SK-N-MC (cell line): Measurements from ENCODE around the gene MYO1F.

Source experiments
- FOXP2 ChIP-seq: optimal IDR thresholded peaks from 2 replicates; pipeline ENCODE3; 2011; ENCODE audit warnings: mild to moderate bottlenecking, moderate library complexity; ENCODE audit not compliant: insufficient read depth; ENCODE audit errors: extremely low read length, control extremely low read depth
- POLR2AphosphoS5 ChIP-seq: IDR thresholded peaks from 2 replicates; pipeline ENCODE4 v1.6.1; 2012; ENCODE audit warnings: mild to moderate bottlenecking, low read depth, low read length, borderline replicate concordance

DNA sequence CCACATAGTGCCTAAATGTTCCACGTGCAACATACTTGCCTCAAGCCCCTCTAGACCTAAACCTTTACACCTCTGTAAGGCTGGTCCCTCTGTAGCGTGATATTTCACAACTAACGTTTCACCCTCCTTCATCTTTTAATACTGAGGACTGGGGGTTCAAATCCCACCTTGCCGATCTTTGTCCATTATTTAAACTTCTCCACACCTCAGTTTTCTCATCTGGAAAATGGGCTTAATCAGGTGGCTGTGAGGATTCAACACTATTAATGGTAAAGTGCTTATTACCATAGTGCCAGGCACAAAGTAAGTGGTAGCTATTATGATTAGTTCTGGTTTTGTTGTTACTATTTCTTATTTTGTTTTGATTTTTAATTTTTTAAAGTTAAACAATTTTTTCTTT lies 40.7 kb upstream of the MYO1F start:
- no peak for TF ChIP-seq FOXP2
- TF ChIP-seq POLR2AphosphoS5: no peak
